Endometrium (tissue), 2 donors: ENCODE results near the gene RAB20.
"Not testable (repeated sequence)": the region's sequence is repeated elsewhere in the genome, so short reads cannot be mapped to it uniquely, and the experiment has no call there.

Source experiments
- FAIRE-seq: peaks from 2 replicates; lab custom pipeline; 2012; peaks lifted over from hg19 to GRCh38; lab: Jason Lieb, UNC
- donor health status: control.
- donor health status: control.

The RAB20 gene

GRCh38 chr13:110507678-110508381 is 53.7 kb downstream of the RAB20 start:
- no peak for FAIRE-seq

GRCh38 chr13:110506859-110507566 is 54.5 kb downstream of the RAB20 start:
- no peak for FAIRE-seq

- FAIRE-seq, result no peak
These were observed 55.1 kb downstream of the RAB20 start for GRCh38 chr13:110506396-110506795.

GRCh38 chr13:110505594-110505993 is 55.9 kb downstream of the RAB20 start:
- no peak for FAIRE-seq

- no peak for FAIRE-seq
These were observed 57.5 kb downstream of the RAB20 start for GRCh38 chr13:110503979-110504499.

- no peak for FAIRE-seq
These were observed 58.3 kb downstream of the RAB20 start for GRCh38 chr13:110503037-110503901.

GRCh38 chr13:110501188-110501587 is 60.3 kb downstream of the RAB20 start:
- no peak for FAIRE-seq

GRCh38 chr13:110500341-110500740 is 61.2 kb downstream of the RAB20 start:
- no peak for FAIRE-seq

GRCh38 chr13:110499621-110500281 is 61.8 kb downstream of the RAB20 start:
- no peak for FAIRE-seq

GRCh38 chr13:110498765-110499164 is 62.8 kb downstream of the RAB20 start:
- FAIRE-seq, result no peak

GRCh38 chr13:110498327-110498726 is 63.2 kb downstream of the RAB20 start:
- FAIRE-seq, result no peak

GRCh38 chr13:110497896-110498295 is 63.6 kb downstream of the RAB20 start:
- not testable (repeated sequence) for FAIRE-seq

- no peak for FAIRE-seq
These were observed 64.5 kb downstream of the RAB20 start for GRCh38 chr13:110497003-110497402.

GRCh38 chr13:110496281-110496680 is 65.2 kb downstream of the RAB20 start:
- no peak for FAIRE-seq

GRCh38 chr13:110495881-110496280 is 65.6 kb downstream of the RAB20 start:
- no peak for FAIRE-seq

GRCh38 chr13:110495376-110495775 is 66.1 kb downstream of the RAB20 start:
- FAIRE-seq, result no peak

GRCh38 chr13:110493613-110494012 is 67.9 kb downstream of the RAB20 start:
- FAIRE-seq, result no peak

GRCh38 chr13:110492679-110493593 is 68.6 kb downstream of the RAB20 start:
- FAIRE-seq, result no peak

- FAIRE-seq, result no peak
These were observed 69.4 kb downstream of the RAB20 start for GRCh38 chr13:110491869-110492678.
